Skeletal muscle tissue (tissue), 4 donors: ENCODE results near the gene CSNK2A1. TPM values are rescaled to one million over a fixed set of nuclear protein-coding genes. Genes with fewer than 3 reads are reported as not detected.
A peak's percentile ranks its signal among the peaks of the same experiment; 100 is the strongest.

Experiments used
- H3K27ac ChIP-seq: one replicate; pipeline ENCODE4 v1.7.0; 2013; ENCODE audit warnings: mild to moderate bottlenecking, low read depth, low read length, inconsistent platforms
- H3K27me3 ChIP-seq, 3 donors: one replicate each; pipeline ENCODE4 v1.7.0; 2013; ENCODE audit warnings: low read length in 3 of 3; ENCODE audit not compliant: control insufficient read depth in 3 of 3, insufficient read depth in 3 of 3
- H3K36me3 ChIP-seq, 3 donors: one replicate each; pipeline ENCODE4 v1.7.0; 2013; ENCODE audit warnings: low read length in 3 of 3; ENCODE audit not compliant: control insufficient read depth in 3 of 3, insufficient read depth in 3 of 3
- H3K4me1 ChIP-seq, 3 donors: one replicate each; pipeline ENCODE4 v1.7.0; 2013; ENCODE audit warnings: low read length in 3 of 3, mild to moderate bottlenecking in 3 of 3; ENCODE audit not compliant: control insufficient read depth in 3 of 3, insufficient read depth in 3 of 3
- H3K4me3 ChIP-seq, 3 donors: one replicate each; pipeline ENCODE4 v1.7.0; 2013; ENCODE audit warnings: low read length in 3 of 3
- H3K9ac ChIP-seq, 3 donors: one replicate each; pipeline ENCODE4 v1.7.0; 2013; ENCODE audit warnings: low read length in 3 of 3, mild to moderate bottlenecking in 3 of 3, moderate library complexity in 2 of 3, low read depth in 1 of 3
- H3K9me3 ChIP-seq, 3 donors: one replicate each; pipeline ENCODE4 v1.7.0; 2013; ENCODE audit warnings: low read length in 3 of 3; ENCODE audit not compliant: control insufficient read depth in 3 of 3
- total RNA-seq: library from RNA; depleted of rRNA; stranded (reverse); fragments of >200 nt; gene quantifications from one replicate; pipeline ENCODE4 v1.2.3, GENCODE V29; 2014
- donor health status: Osteomylitis.

The CSNK2A1 gene
- total RNA-seq, 1 donor from 2014 or later = 112 TPM

GRCh38 chr20:435558-435957, 108.0 kb downstream of the CSNK2A1 start:
- no peak overlapping the region for H3K4me3 ChIP-seq
- no peaks in the 10 kb centered on the region for H3K9me3 ChIP-seq
- H3K36me3 ChIP-seq = peaks cover 63 to 70% (median 63%) of the 10 kb centered on the region in 3 donors
- peaks cover 28 to 52% (median 36%) of the 10 kb centered on the region in 3 donors for H3K4me1 ChIP-seq
- H3K27me3 ChIP-seq = no peaks in the 10 kb centered on the region
- H3K9ac ChIP-seq = no peak overlapping the region
- H3K27ac ChIP-seq = no peak overlapping the region

GRCh38 chr20:434661-435419, 108.8 kb downstream of the CSNK2A1 start:
- Histone ChIP-seq H3K4me3 (no peak overlapping the region), H3K27ac (no peak overlapping the region), H3K9ac (peak overlapping the region in 1 of 3 donors; percentile 3), H3K9me3 (no peaks in the 10 kb centered on the region), H3K27me3 (no peaks in the 10 kb centered on the region), H3K36me3 (peaks cover 63 to 69% (median 63%) of the 10 kb centered on the region in 3 donors), H3K4me1 (peaks cover 28 to 52% (median 36%) of the 10 kb centered on the region in 3 donors)

- H3K4me3 ChIP-seq = no peak overlapping the region
- H3K36me3 ChIP-seq = peaks cover 62 to 68% (median 62%) of the 10 kb centered on the region in 3 donors
- H3K4me1 ChIP-seq = peaks cover 27 to 46% (median 35%) of the 10 kb centered on the region in 3 donors
Measured at GRCh38 chr20:434221-434620, 109.4 kb downstream of the CSNK2A1 start.

GRCh38 chr20:433300-433975, 110.2 kb downstream of the CSNK2A1 start:
- H3K9ac ChIP-seq = peak overlapping the region in 2 of 3 donors; percentile 12 to 54
- H3K36me3 ChIP-seq = peaks cover 61 to 67% (median 63%) of the 10 kb centered on the region in 3 donors
- H3K4me1 ChIP-seq = peaks cover 21 to 39% (median 27%) of the 10 kb centered on the region in 3 donors
- peak overlapping the region; percentile 58 for H3K27ac ChIP-seq
- H3K4me3 ChIP-seq = no peak overlapping the region
- no peaks in the 10 kb centered on the region for H3K27me3 ChIP-seq
- no peaks in the 10 kb centered on the region for H3K9me3 ChIP-seq

More at GRCh38 chr20:434221-434620, 109.4 kb downstream of the CSNK2A1 start:
- Histone ChIP-seq H3K9ac (no peak overlapping the region), H3K27me3 (no peaks in the 10 kb centered on the region), H3K9me3 (no peaks in the 10 kb centered on the region), H3K27ac (no peak overlapping the region)

GRCh38 chr20:432677-433299, 110.8 kb downstream of the CSNK2A1 start:
- Histone ChIP-seq H3K4me1 (peaks cover 14 to 32% (median 21%) of the 10 kb centered on the region in 3 donors), H3K27ac (peak overlapping the region; percentile 58), H3K9me3 (no peaks in the 10 kb centered on the region), H3K36me3 (peaks cover 56 to 66% (median 63%) of the 10 kb centered on the region in 3 donors), H3K27me3 (no peaks in the 10 kb centered on the region), H3K4me3 (no peak overlapping the region), H3K9ac (peak overlapping the region in 2 of 3 donors; percentile 12 to 54)

- Histone ChIP-seq H3K36me3 (peaks cover 59 to 65% (median 63%) of the 10 kb centered on the region in 3 donors), H3K4me1 (peaks cover 10 to 31% (median 18%) of the 10 kb centered on the region in 3 donors), H3K4me3 (no peak overlapping the region), H3K27me3 (no peaks in the 10 kb centered on the region), H3K27ac (no peak overlapping the region), H3K9me3 (no peaks in the 10 kb centered on the region), H3K9ac (no peak overlapping the region)
Measured at GRCh38 chr20:432208-432607, 111.4 kb downstream of the CSNK2A1 start.

GRCh38 chr20:431012-431904, 112.3 kb downstream of the CSNK2A1 start:
- no peak overlapping the region for H3K4me3 ChIP-seq
- no peaks in the 10 kb centered on the region for H3K9me3 ChIP-seq
- H3K4me1 ChIP-seq = peaks cover 7 to 28% (median 18%) of the 10 kb centered on the region in 3 donors
- peak overlapping the region in 1 of 3 donors; percentile 45 for H3K9ac ChIP-seq
- peaks cover 56 to 60% (median 58%) of the 10 kb centered on the region in 3 donors for H3K36me3 ChIP-seq
- no peak overlapping the region for H3K27ac ChIP-seq
- no peaks in the 10 kb centered on the region for H3K27me3 ChIP-seq

- H3K36me3 ChIP-seq = peaks cover 46 to 51% (median 49%) of the 10 kb centered on the region in 3 donors
Measured at GRCh38 chr20:430091-430999, 113.2 kb downstream of the CSNK2A1 start.

More at GRCh38 chr20:430091-430999, 113.2 kb downstream of the CSNK2A1 start:
- H3K9ac ChIP-seq = no peak overlapping the region
- H3K27ac ChIP-seq = no peak overlapping the region
- H3K4me1 ChIP-seq = peaks cover 7 to 28% (median 18%) of the 10 kb centered on the region in 3 donors
- no peak overlapping the region for H3K4me3 ChIP-seq
- no peaks in the 10 kb centered on the region for H3K27me3 ChIP-seq
- no peaks in the 10 kb centered on the region for H3K9me3 ChIP-seq
